Liver (tissue), 9 donors: ENCODE measurements around the gene OR5H1. TPM values are rescaled to one million over a fixed set of nuclear protein-coding genes. Genes with fewer than 3 reads are reported as not detected.

Source experiments
- DNase-seq: peaks from one replicate; pipeline ENCODE4 v3.0.0-alpha.2; 2017; ENCODE audit warnings: low spot score
- H3K27ac ChIP-seq, 2 donors: one replicate each; pipeline ENCODE4 v1.7.0; 2013; ENCODE audit warnings: inconsistent platforms in 2 of 2, low read length in 2 of 2, control low read depth in 1 of 2, low read depth in 1 of 2, mild to moderate bottlenecking in 1 of 2
- H3K27me3 ChIP-seq, 4 donors: one replicate each; pipeline versions ENCODE4 v1.6.1 to v1.7.0; 2013; ENCODE audit warnings: low read length in 3 of 4, inconsistent platforms in 1 of 4, mild to moderate bottlenecking in 1 of 4, moderate library complexity in 1 of 4; ENCODE audit not compliant: control insufficient read depth in 4 of 4, insufficient read depth in 4 of 4
- H3K36me3 ChIP-seq, 4 donors: one replicate each; pipeline versions ENCODE4 v1.6.1 to v1.7.0; 2013; ENCODE audit warnings: low read length in 3 of 4, mild to moderate bottlenecking in 3 of 4, low read depth in 1 of 4, moderate library complexity in 1 of 4; ENCODE audit not compliant: control insufficient read depth in 4 of 4, insufficient read depth in 3 of 4
- H3K4me1 ChIP-seq, 4 donors: one replicate each; pipeline versions ENCODE4 v1.6.1 to v1.7.0; 2013; ENCODE audit warnings: low read length in 3 of 4, mild to moderate bottlenecking in 3 of 4, moderate library complexity in 1 of 4; ENCODE audit not compliant: control insufficient read depth in 4 of 4, insufficient read depth in 4 of 4
- H3K4me3 ChIP-seq, 3 donors: one replicate each; pipeline versions ENCODE4 v1.6.1 to v1.7.0; 2013; ENCODE audit warnings: low read length in 3 of 3, control low read depth in 1 of 3, low read depth in 1 of 3, mild to moderate bottlenecking in 1 of 3
- H3K9ac ChIP-seq, 2 donors: one replicate each; pipeline ENCODE4 v1.7.0; 2013; ENCODE audit warnings: low read length in 2 of 2, mild to moderate bottlenecking in 2 of 2, moderate library complexity in 2 of 2, control low read depth in 1 of 2, low read depth in 1 of 2
- H3K9me3 ChIP-seq, 4 donors: one replicate each; pipeline versions ENCODE4 v1.6.1 to v1.7.0; 2013; ENCODE audit warnings: low read length in 3 of 4; ENCODE audit not compliant: control insufficient read depth in 4 of 4
- ATF3 ChIP-seq: IDR thresholded peaks from 2 replicates; pipeline ENCODE4 v1.6.1; 2016; ENCODE audit warnings: antibody characterized with exemption
- CTCF ChIP-seq: fragments of 150-350 bp; IDR thresholded peaks from 2 replicates; pipeline ENCODE4 v1.5.1; 2017; ENCODE audit warnings: improper control_type of control experiment, low read depth, low read length; ENCODE audit not compliant: missing input control
- EGR1 ChIP-seq, 2 donors: IDR thresholded peaks; 2 replicates each; pipeline ENCODE4 v1.6.1; 2016 to 2018; ENCODE audit warnings: antibody characterized with exemption in 2 of 2, low read depth in 2 of 2
- FOXA1 ChIP-seq: IDR thresholded peaks from 2 replicates; pipeline ENCODE4 v1.6.1; 2016; ENCODE audit warnings: antibody characterized with exemption
- FOXA2 ChIP-seq: IDR thresholded peaks from 2 replicates; pipeline ENCODE4 v1.6.1; 2016; ENCODE audit warnings: antibody characterized with exemption
- GABPA ChIP-seq, 2 donors: IDR thresholded peaks in 1 of 2; conservative IDR thresholded peaks in 1 of 2; 2 replicates each; pipeline ENCODE4 v1.6.1; 2016; ENCODE audit warnings: antibody characterized with exemption in 2 of 2, mild to moderate bottlenecking in 1 of 2, moderate library complexity in 1 of 2
- HNF4A ChIP-seq, 2 donors: conservative IDR thresholded peaks; 2 replicates each; pipeline ENCODE4 v1.6.1; 2016; ENCODE audit warnings: antibody characterized with exemption in 2 of 2, mild to moderate bottlenecking in 2 of 2
- HNF4G ChIP-seq: IDR thresholded peaks from 2 replicates; pipeline ENCODE4 v1.6.1; 2016; ENCODE audit warnings: antibody characterized with exemption
- JUND ChIP-seq, 2 donors: IDR thresholded peaks; 2 replicates each; pipeline ENCODE4 v1.6.1; 2016; ENCODE audit warnings: antibody characterized with exemption in 2 of 2
- MAX ChIP-seq: IDR thresholded peaks from 2 replicates; pipeline ENCODE4 v1.6.1; 2016; ENCODE audit warnings: antibody characterized with exemption
- NR2F2 ChIP-seq: IDR thresholded peaks from 2 replicates; pipeline ENCODE4 v1.6.1; 2016; ENCODE audit warnings: antibody characterized with exemption
- RAD21 ChIP-seq, 2 donors: IDR thresholded peaks; 2 replicates each; pipeline ENCODE4 v1.6.1; 2016; ENCODE audit warnings: antibody characterized with exemption in 2 of 2, mild to moderate bottlenecking in 2 of 2
- REST ChIP-seq: IDR thresholded peaks from 2 replicates; pipeline ENCODE4 v1.6.1; 2016; ENCODE audit warnings: antibody characterized with exemption, mild to moderate bottlenecking
- RXRA ChIP-seq, 2 donors: IDR thresholded peaks; 2 replicates each; pipeline ENCODE4 v1.6.1; 2017 to 2018; ENCODE audit warnings: antibody characterized with exemption in 2 of 2, mild to moderate bottlenecking in 1 of 2
- SP1 ChIP-seq: IDR thresholded peaks from 2 replicates; pipeline ENCODE4 v1.6.1; 2018; ENCODE audit warnings: antibody characterized with exemption, mild to moderate bottlenecking
- TAF1 ChIP-seq: conservative IDR thresholded peaks from 2 replicates; pipeline ENCODE4 v1.6.1; 2016; ENCODE audit warnings: antibody characterized with exemption, mild to moderate bottlenecking
- ZBTB33 ChIP-seq: IDR thresholded peaks from 2 replicates; pipeline ENCODE4 v1.6.1; 2016; ENCODE audit warnings: antibody characterized with exemption
- WGBS: extraction: QIAGEN DNeasy Blood & Tissue Kit; methylation state at CpG from one replicate; pipeline ENCODE4 v1.1.7; 2013; 5-methylcytosine and 5-hydroxymethylcytosine counted together
- polyA plus RNA-seq, 2 donors: library from polyadenylated mRNA; stranded (reverse) in 1 of 2; unstranded in 1 of 2; fragments of 200-250 nt in 1 of 2; fragments of >200 nt in 1 of 2; fragmentation: Nextera tagmentation in 1 of 2; extraction: Ambion mirVana in 1 of 2; gene quantifications; one replicate each; pipeline versions ENCODE4 v1.2.1 to v1.2.3, GENCODE V29; 2013 to 2015
- total RNA-seq, 2 donors: library from RNA; depleted of rRNA; stranded (reverse); fragments of >200 nt; gene quantifications; one replicate each; pipeline ENCODE4 v1.2.3, GENCODE V29; 2014
- donor health status: healthy.
- donor health status: healthy.
- donor health status: healthy.
- donor health status: healthy.
- donor health status: healthy.

OR5H1 gene
- total and polyA plus RNA-seq, 4 donors, result not detected

- Histone ChIP-seq H3K9ac (no peak overlapping the region), H3K4me1 (no peaks in the 10 kb centered on the region), H3K36me3 (no peaks in the 10 kb centered on the region), H3K9me3 (no peaks in the 10 kb centered on the region), H3K27me3 (no peaks in the 10 kb centered on the region), H3K27ac (no peak overlapping the region), H3K4me3 (no peak overlapping the region)
- no peak for DNase-seq
- WGBS, result 72% methylated on average over 5 of the region's 5 CpGs
- TF ChIP-seq FOXA1 (no peak), GABPA (IDR thresholded peaks at IDR 0.05 in 1 of 2, conservative IDR thresholded peaks at IDR 0.05 in 1 of 2) (no peak), RXRA (IDR thresholded peaks at IDR 0.05) (no peak), ZBTB33 (no peak), TAF1 (no peak), NR2F2 (no peak), CTCF (no peak), EGR1 (IDR thresholded peaks at IDR 0.05; ENCODE audit: low read depth in 2 of 2) (no peak), ATF3 (no peak), FOXA2 (no peak), REST (no peak), HNF4A (conservative IDR thresholded peaks at IDR 0.05) (no peak), RAD21 (IDR thresholded peaks at IDR 0.05) (no peak), SP1 (no peak), MAX (no peak), HNF4G (no peak), JUND (IDR thresholded peaks at IDR 0.05) (no peak)
Measured at GRCh38 chr3:98095882-98096281, 34.6 kb upstream of the OR5H1 start.

GRCh38 chr3:98099848-98100247, 30.7 kb upstream of the OR5H1 start:
- Histone ChIP-seq H3K9me3 (no peaks in the 10 kb centered on the region), H3K4me1 (no peaks in the 10 kb centered on the region), H3K4me3 (no peak overlapping the region), H3K27ac (no peak overlapping the region), H3K9ac (no peak overlapping the region), H3K36me3 (no peaks in the 10 kb centered on the region), H3K27me3 (no peaks in the 10 kb centered on the region)
- 85% methylated on average over 4 of the region's 4 CpGs for WGBS
- DNase-seq, result no peak
- no peak for TF ChIP-seq MAX
- TF ChIP-seq JUND (IDR thresholded peaks at IDR 0.05), result no peak
- TF ChIP-seq RAD21 (IDR thresholded peaks at IDR 0.05), result no peak
- no peak for TF ChIP-seq ZBTB33
- no peak for TF ChIP-seq HNF4G
- TF ChIP-seq EGR1 (IDR thresholded peaks at IDR 0.05; ENCODE audit: low read depth in 2 of 2), result no peak
- TF ChIP-seq CTCF, result no peak
- TF ChIP-seq ATF3, result no peak
- no peak for TF ChIP-seq NR2F2
